HCT116 (cell line): ENCODE results near the gene RBM8A. TPM values are rescaled to one million over a fixed set of nuclear protein-coding genes. Genes with fewer than 3 reads are reported as not detected.
A peak's percentile ranks its signal among the peaks of the same experiment; 100 is the strongest.

ENCODE experiments used
- ATAC-seq: fragments of 200-7000 bp; cut with Tn5 transposase; 2 replicates; pipeline ENCODE4 v1.9.1; 2020; ENCODE audit warnings: mild to moderate bottlenecking, moderate library complexity
- BruUV-seq: library from RNA; stranded (reverse); fragments of 400-500 nt; replicated peaks from 2 replicates; lab custom pipeline; 2021; lab: Mats Ljungman, UMichigan
- CTCF ChIA-PET: fragments of 300-600 bp; sonication (Branson Sonifier 250); formaldehyde crosslinking; loops from one replicate; lab custom pipeline; 2021; ENCODE audit warnings: antibody characterized with exemption; lab: Charles Lee
- POLR2A ChIA-PET: fragments of 300-600, 350-600 bp; sonication (Branson Sonifier 250); formaldehyde crosslinking; loops from one replicate; lab custom pipeline; 2021; ENCODE audit warnings: antibody characterized with exemption; lab: Charles Lee
- RAD21 ChIA-PET, 2 experiments: fragments of 300-600 bp; sonication (Branson Sonifier 250); formaldehyde crosslinking; loops; one replicate each; lab custom pipeline; 2023; ENCODE audit warnings: low total read pairs in 2 of 2; ENCODE audit not compliant: uncharacterized antibody in 2 of 2, unreplicated experiment in 2 of 2, low non-redundant PET in 1 of 2; lab: Charles Lee
- DNase-seq: peaks from one replicate; pipeline ENCODE4 v3.0.0-alpha.2; 2010; ENCODE audit warnings: low read depth, low spot score
- H2AFZ ChIP-seq: fragments of 200-600 bp; shearing (Covaris generic), sonication (generic); 2 replicates; pipeline ENCODE4 v1.6.1; 2017; ENCODE audit warnings: low read depth, mixed run types, mixed read lengths, antibody characterized with exemption, low read length; ENCODE audit not compliant: poor library complexity, severe bottlenecking
- H3K27ac ChIP-seq: 2 replicates; pipeline ENCODE4 v1.5.1; 2012; ENCODE audit warnings: low read depth, low read length
- H3K27me3 ChIP-seq: fragments of 200-600 bp; sonication (generic); 2 replicates; pipeline ENCODE4 v1.6.1; 2016; ENCODE audit warnings: mixed run types, low read length, mixed read lengths; ENCODE audit not compliant: insufficient read depth
- H3K36me3 ChIP-seq, 2 experiments: fragments of 200-500 bp in 1 of 2; fragments of 200-600 bp in 1 of 2; sonication (Bioruptor generic) in 1 of 2; sonication (generic) in 1 of 2; 2 replicates each; pipeline versions ENCODE4 v1.5.1 to v1.6.1; 2014 to 2016; ENCODE audit warnings: low read length in 2 of 2, inconsistent platforms in 1 of 2, mixed read lengths in 1 of 2, mixed run types in 1 of 2; ENCODE audit not compliant: insufficient read depth in 2 of 2, control insufficient read depth in 1 of 2
- H3K4me1 ChIP-seq, 2 experiments: fragments of 200-600 bp in 1 of 2; sonication (generic) in 1 of 2; 2 replicates each; pipeline versions ENCODE4 v1.5.1 to v1.6.1; 2012 to 2017; ENCODE audit warnings: low read length in 2 of 2, inconsistent platforms in 1 of 2, mild to moderate bottlenecking in 1 of 2, mixed read lengths in 1 of 2, mixed run types in 1 of 2, moderate library complexity in 1 of 2; ENCODE audit not compliant: insufficient read depth in 2 of 2, control insufficient read depth in 1 of 2
- H3K4me2 ChIP-seq: fragments of 200-600 bp; sonication (generic); 2 replicates; pipeline ENCODE4 v1.6.1; 2017; ENCODE audit warnings: mixed run types, low read length, mixed read lengths
- H3K4me3 ChIP-seq, 2 experiments: fragments of 200-600 bp in 1 of 2; sonication (generic) in 1 of 2; replicated peaks in 1 of 2; 2 replicates each; pipeline ENCODE4 v1.5.1; 2011 to 2016; ENCODE audit warnings: low read length in 2 of 2, control low read depth in 1 of 2, low read depth in 1 of 2, mild to moderate bottlenecking in 1 of 2, mixed read lengths in 1 of 2, mixed run types in 1 of 2
- H3K79me2 ChIP-seq: fragments of 200-600 bp; sonication (generic); 2 replicates; pipeline ENCODE4 v1.6.1; 2017; ENCODE audit warnings: mild to moderate bottlenecking, mixed run types, low read length, moderate library complexity, mixed read lengths; ENCODE audit not compliant: insufficient read depth
- H3K9ac ChIP-seq: fragments of 200-600 bp; sonication (generic); 2 replicates; pipeline ENCODE4 v1.6.1; 2016; ENCODE audit warnings: low read length, mixed read lengths
- H3K9me2 ChIP-seq: fragments of 200-600 bp; sonication (generic), shearing (Covaris generic); 2 replicates; pipeline ENCODE4 v1.6.1; 2017; ENCODE audit warnings: mixed run types, mild to moderate bottlenecking, moderate library complexity; ENCODE audit not compliant: insufficient read depth
- H3K9me3 ChIP-seq, 2 experiments: fragments of 200-500 bp in 1 of 2; fragments of 200-600 bp in 1 of 2; sonication (Bioruptor generic) in 1 of 2; sonication (generic) in 1 of 2; 2 replicates each; pipeline ENCODE4 v1.6.1; 2014 to 2017; ENCODE audit warnings: low read length in 2 of 2, mixed read lengths in 2 of 2, inconsistent platforms in 1 of 2, low read depth in 1 of 2, mild to moderate bottlenecking in 1 of 2, mixed run types in 1 of 2, moderate library complexity in 1 of 2; ENCODE audit not compliant: control insufficient read depth in 1 of 2, insufficient read depth in 1 of 2
- H4K20me1 ChIP-seq: fragments of 200-600 bp; sonication (generic), shearing (Covaris generic); 2 replicates; pipeline ENCODE4 v1.6.1; 2017; ENCODE audit warnings: mixed run types, mild to moderate bottlenecking, moderate library complexity; ENCODE audit not compliant: insufficient read depth
- CBX3 ChIP-seq: IDR thresholded peaks from 2 replicates; pipeline ENCODE4 v1.6.1; 2012; ENCODE audit warnings: low read depth
- CTCF ChIP-seq, 3 experiments: fragments of 200-600 bp in 1 of 3; sonication (generic) in 1 of 3; IDR thresholded peaks in 2 of 3; conservative IDR thresholded peaks in 1 of 3; 2 replicates each; pipeline ENCODE4 v1.5.1; 2012 to 2017; ENCODE audit warnings: low read depth in 2 of 3, low read length in 2 of 3, antibody characterized with exemption in 1 of 3, borderline replicate concordance in 1 of 3, control low read depth in 1 of 3, mild to moderate bottlenecking in 1 of 3, mixed read lengths in 1 of 3, mixed run types in 1 of 3, moderate library complexity in 1 of 3; ENCODE audit not compliant: insufficient read depth in 1 of 3
- EGR1 ChIP-seq: IDR thresholded peaks from 2 replicates; pipeline ENCODE4 v1.6.1; 2012; ENCODE audit warnings: low read depth
- EZH2 ChIP-seq: fragments of 200-600 bp; sonication (generic); IDR thresholded peaks from 2 replicates; pipeline ENCODE4 v1.6.1; 2017; ENCODE audit warnings: antibody characterized with exemption, mixed run types
- EZH2phosphoT487 ChIP-seq: fragments of 200-600 bp; IDR thresholded peaks from 2 replicates; pipeline ENCODE4 v1.6.1; 2018; ENCODE audit warnings: antibody characterized with exemption, borderline replicate concordance
- FOSL1 ChIP-seq: IDR thresholded peaks from 2 replicates; pipeline ENCODE4 v1.6.1; 2012; ENCODE audit warnings: low read depth
- JUND ChIP-seq: IDR thresholded peaks from 2 replicates; pipeline ENCODE4 v1.6.1; 2012
- MAX ChIP-seq: IDR thresholded peaks from 2 replicates; pipeline ENCODE4 v1.6.1; 2012
- POLR2AphosphoS5 ChIP-seq: IDR thresholded peaks from 2 replicates; pipeline ENCODE4 v1.6.1; 2011; ENCODE audit warnings: mild to moderate bottlenecking, low read depth, low read length, moderate library complexity
- RAD21 ChIP-seq: IDR thresholded peaks from 2 replicates; pipeline ENCODE4 v1.6.1; 2012; ENCODE audit warnings: low read depth, mild to moderate bottlenecking
- REST ChIP-seq: IDR thresholded peaks from 2 replicates; pipeline ENCODE4 v1.6.1; 2012; ENCODE audit warnings: low read depth
- SP1 ChIP-seq: IDR thresholded peaks from 2 replicates; pipeline ENCODE4 v1.6.1; 2012; ENCODE audit warnings: low read depth
- SRF ChIP-seq: IDR thresholded peaks from 2 replicates; pipeline ENCODE4 v1.6.1; 2012; ENCODE audit warnings: low read depth
- TCF7L2 ChIP-seq: IDR thresholded peaks from 2 replicates; pipeline ENCODE4 v1.7.0; 2011; ENCODE audit warnings: borderline replicate concordance, inconsistent platforms; ENCODE audit not compliant: insufficient read depth, insufficient read length; ENCODE audit errors: extremely low read depth
- YY1 ChIP-seq: IDR thresholded peaks from 2 replicates; pipeline ENCODE4 v1.6.1; 2011; ENCODE audit warnings: low read length, low read depth, moderate library complexity, mild to moderate bottlenecking; ENCODE audit not compliant: insufficient replicate concordance; ENCODE audit errors: extremely low read depth
- ZBTB33 ChIP-seq: IDR thresholded peaks from 2 replicates; pipeline ENCODE4 v1.6.1; 2011; ENCODE audit warnings: mild to moderate bottlenecking, low read length, moderate library complexity; ENCODE audit not compliant: insufficient replicate concordance; ENCODE audit errors: extremely low read depth
- ZFX ChIP-seq: fragments of 450-650 bp; IDR thresholded peaks from 2 replicates; pipeline ENCODE4 v1.6.1; 2017
- intact Hi-C: fragments of 100-400 bp; cut with micrococcal nuclease; formaldehyde crosslinking; loops from 2 replicates; pipeline ENCODE4 v1.10.0; 2022
- total RNA-seq: library from RNA; stranded (reverse); gene quantifications from one replicate; pipeline ENCODE4 v1.2.1, GENCODE V29; 2021; ENCODE audit not compliant: unreplicated experiment

RBM8A gene
- total RNA-seq, 1 experiment from 2014 or later = 195 TPM

GRCh38 chr1:145957443-145958319, 30.4 kb upstream of the RBM8A start, which contains the start of gene LIX1L:
LIX1L (minus strand) TSS chr1:145958017; CDS start chr1:145957927, 90 bp downstream.
- Histone ChIP-seq H3K79me2 (no peaks in the 10 kb centered on the region), H3K9me3 (no peaks in the 10 kb centered on the region), H3K4me1 (peaks cover 14 to 28% of the 10 kb centered on the region in 2 experiments), H4K20me1 (no peaks in the 10 kb centered on the region), H3K27ac (peak within 1 kb of the TSS; percentile 63), H3K9me2 (no peaks in the 10 kb centered on the region), H3K36me3 (no peaks in the 10 kb centered on the region), H2AFZ (peak within 1 kb of the TSS; percentile 77), H3K4me3 (peak within 1 kb of the TSS; percentile 59 to 67), H3K27me3 (no peaks in the 10 kb centered on the region), H3K4me2 (peak within 1 kb of the TSS; percentile 93), H3K9ac (peak within 1 kb of the TSS; percentile 63)
- no TSS peak for BruUV-seq
- ATAC-seq = peak; percentile 96
- DNase-seq = peak; percentile 90
- intact Hi-C loops = loop anchor here (1.0 kb wide), 1 partner anchor 8 kb away; no protein-coding TSS in a partner anchor
- ChIA-PET POLR2A (interaction anchor here (1.0 to 2.0 kb wide), 8 partner anchors 10 to 677 kb away, joined by 3 to 16 read pairs (median 8); partner anchors contain the start of genes NUDT17, PIAS3 and RBM8A), CTCF (interaction anchor here (1.0 to 1.6 kb wide), 6 partner anchors 9 to 112 kb away, joined by 3 to 12 read pairs (median 5); partner anchors contain the start of genes NUDT17 and RBM8A), RAD21 (interaction anchor here (0.6 to 1.5 kb wide), 5 partner anchors 21 to 125 kb away, joined by 3 read pairs; partner anchors contain the start of gene RBM8A (in 1 of the 2))
- TF ChIP-seq YY1 = peak; percentile 5
- TF ChIP-seq EGR1 = peak; percentile 42; the same call in 1 of the 2 replicates
- TF ChIP-seq SRF = peak; percentile 96
- no peak for TF ChIP-seq RAD21
- TF ChIP-seq JUND = no peak
- peak; percentile 27; the same call in 1 of the 2 replicates for TF ChIP-seq ZFX
- no peak for TF ChIP-seq EZH2phosphoT487
- TF ChIP-seq FOSL1 = no peak
- no peak for TF ChIP-seq CBX3
- TF ChIP-seq MAX = peak; percentile 11; the same call in 1 of the 2 replicates
- TF ChIP-seq ZBTB33 = no peak
- TF ChIP-seq TCF7L2 = no peak
- peak; percentile 59 for TF ChIP-seq POLR2AphosphoS5
- TF ChIP-seq SP1 = peak; percentile 61
- TF ChIP-seq REST = no peak
- no peak for TF ChIP-seq CTCF (IDR thresholded peaks at IDR 0.05 in 2 of 3, conservative IDR thresholded peaks at IDR 0.05 in 1 of 3; ENCODE audit: borderline replicate concordance in 1 of 3, insufficient read depth in 1 of 3, low read depth in 2 of 3, low read length in 2 of 3)
- no peak for TF ChIP-seq EZH2
